Measurements from ENCODE around the gene FAM13C.
"Not testable (repeated sequence)": the region's sequence is repeated elsewhere in the genome, so short reads cannot be mapped to it uniquely, and the experiment has no call there.

The FAM13C gene

GRCh38 chr10:59362144-59362958 lies at the start of gene FAM13C:
TSS of gene FAM13C (minus strand) at chr10:59362549. CDS start at chr10:59362460, 89 bp downstream.
- DNase-seq = peak; percentile 75
- no peak within 1 kb of the TSS for H3K27ac Mint-ChIP-seq
- TF ChIP-seq, protein P1, sequence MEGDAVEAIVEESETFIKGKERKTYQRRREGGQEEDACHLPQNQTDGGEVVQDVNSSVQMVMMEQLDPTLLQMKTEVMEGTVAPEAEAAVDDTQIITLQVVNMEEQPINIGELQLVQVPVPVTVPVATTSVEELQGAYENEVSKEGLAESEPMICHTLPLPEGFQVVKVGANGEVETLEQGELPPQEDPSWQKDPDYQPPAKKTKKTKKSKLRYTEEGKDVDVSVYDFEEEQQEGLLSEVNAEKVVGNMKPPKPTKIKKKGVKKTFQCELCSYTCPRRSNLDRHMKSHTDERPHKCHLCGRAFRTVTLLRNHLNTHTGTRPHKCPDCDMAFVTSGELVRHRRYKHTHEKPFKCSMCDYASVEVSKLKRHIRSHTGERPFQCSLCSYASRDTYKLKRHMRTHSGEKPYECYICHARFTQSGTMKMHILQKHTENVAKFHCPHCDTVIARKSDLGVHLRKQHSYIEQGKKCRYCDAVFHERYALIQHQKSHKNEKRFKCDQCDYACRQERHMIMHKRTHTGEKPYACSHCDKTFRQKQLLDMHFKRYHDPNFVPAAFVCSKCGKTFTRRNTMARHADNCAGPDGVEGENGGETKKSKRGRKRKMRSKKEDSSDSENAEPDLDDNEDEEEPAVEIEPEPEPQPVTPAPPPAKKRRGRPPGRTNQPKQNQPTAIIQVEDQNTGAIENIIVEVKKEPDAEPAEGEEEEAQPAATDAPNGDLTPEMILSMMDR (IDR thresholded peaks at IDR 0.05) = no peak
- H3K36me3 Mint-ChIP-seq (ENCODE audit: low read depth) = no peaks in the 10 kb centered on the region
- no peaks in the 10 kb centered on the region for H3K9me3 Mint-ChIP-seq
- H3K4me3 Mint-ChIP-seq = peak within 1 kb of the TSS; percentile 81
- H3K27me3 Mint-ChIP-seq (ENCODE audit: low read depth, poor library complexity) = peaks cover 52% of the 10 kb centered on the region
- H3K4me1 Mint-ChIP-seq = peaks cover 13% of the 10 kb centered on the region

GRCh38 chr10:59405235-59405634 lies 42.9 kb upstream of the FAM13C start:
- Mint-ChIP-seq H3K27ac (no peak overlapping the region), H3K27me3 (ENCODE audit: low read depth, poor library complexity) (no peaks in the 10 kb centered on the region), H3K36me3 (ENCODE audit: low read depth) (no peaks in the 10 kb centered on the region), H3K9me3 (peaks cover 25% of the 10 kb centered on the region), H3K4me1 (no peaks in the 10 kb centered on the region), H3K4me3 (no peak overlapping the region)
- no peak for DNase-seq
- TF ChIP-seq, protein P1 (IDR thresholded peaks at IDR 0.05) = no peak

- H3K36me3 Mint-ChIP-seq (ENCODE audit: low read depth) = no peaks in the 10 kb centered on the region
- TF ChIP-seq, protein P1 (IDR thresholded peaks at IDR 0.05) = no peak
- H3K4me1 Mint-ChIP-seq = no peaks in the 10 kb centered on the region
- H3K4me3 Mint-ChIP-seq = no peak overlapping the region
- no peaks in the 10 kb centered on the region for H3K27me3 Mint-ChIP-seq (ENCODE audit: low read depth, poor library complexity)
- H3K27ac Mint-ChIP-seq = no peak overlapping the region
- peaks cover 19% of the 10 kb centered on the region for H3K9me3 Mint-ChIP-seq
- DNase-seq = no peak
Measured at GRCh38 chr10:59400214-59400613, 37.9 kb upstream of the FAM13C start.

DNA sequence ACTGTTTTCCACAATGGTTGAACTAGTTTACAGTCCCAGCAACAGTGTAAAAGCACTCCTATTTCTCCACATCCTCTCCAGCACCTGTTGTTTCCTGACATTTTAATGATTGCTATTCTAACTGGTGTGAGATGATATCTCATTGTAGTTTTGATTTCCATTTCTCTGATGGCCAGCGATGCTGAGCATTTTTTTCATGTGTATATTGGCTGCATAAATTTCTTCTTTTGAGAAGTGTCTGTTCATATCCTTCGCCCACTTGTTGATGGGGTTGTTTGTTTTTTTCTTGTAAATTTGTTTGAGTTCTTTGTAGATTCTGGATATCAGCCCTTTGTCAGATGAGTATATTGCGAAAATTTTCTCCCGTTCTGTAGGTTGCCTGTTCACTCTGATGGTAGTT lies 37.0 kb upstream of the FAM13C start:
- not testable (repeated sequence) for H3K27me3 Mint-ChIP-seq (ENCODE audit: low read depth, poor library complexity); H3K4me1 Mint-ChIP-seq
- peaks cover 15% of the 10 kb centered on the region for H3K9me3 Mint-ChIP-seq

GRCh38 chr10:59397961-59398360 lies 35.6 kb upstream of the FAM13C start:
- DNase-seq = no peak
- TF ChIP-seq, protein P1 (IDR thresholded peaks at IDR 0.05) = no peak

More for the DNA sequence above, 37.0 kb upstream of the FAM13C start:
- not testable (repeated sequence) for H3K27ac Mint-ChIP-seq; H3K36me3 Mint-ChIP-seq (ENCODE audit: low read depth); DNase-seq; H3K4me3 Mint-ChIP-seq

DNA sequence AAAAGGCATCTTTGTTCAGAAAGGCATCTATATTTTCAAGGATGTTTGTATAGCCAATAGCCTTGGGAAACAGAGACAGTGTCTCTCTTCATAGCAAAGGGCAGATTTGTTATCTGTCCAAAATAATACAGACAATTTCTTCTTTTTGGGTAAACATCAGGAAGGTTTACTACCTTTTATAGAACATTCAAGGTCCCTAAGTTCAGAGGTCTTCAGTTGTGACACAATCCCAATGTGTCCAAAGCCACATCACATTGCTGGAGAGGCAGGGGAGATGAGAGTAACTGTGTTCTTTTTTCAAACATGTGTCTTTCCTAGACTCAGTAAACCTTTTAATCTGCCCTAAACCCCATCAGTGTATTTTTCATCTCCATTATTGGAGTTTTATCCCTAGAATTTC lies 33.6 kb upstream of the FAM13C start:
- H3K27me3 Mint-ChIP-seq (ENCODE audit: low read depth, poor library complexity) = no peaks in the 10 kb centered on the region
- TF ChIP-seq, protein P1 (IDR thresholded peaks at IDR 0.05) = no peak
- H3K4me1 Mint-ChIP-seq = no peaks in the 10 kb centered on the region
- H3K27ac Mint-ChIP-seq = no peak overlapping the region
- no peaks in the 10 kb centered on the region for H3K36me3 Mint-ChIP-seq (ENCODE audit: low read depth)
- H3K9me3 Mint-ChIP-seq = peaks cover 14% of the 10 kb centered on the region
- H3K4me3 Mint-ChIP-seq = no peak overlapping the region
- DNase-seq = no peak

More at GRCh38 chr10:59397961-59398360, 35.6 kb upstream of the FAM13C start:
- no peaks in the 10 kb centered on the region for H3K27me3 Mint-ChIP-seq (ENCODE audit: low read depth, poor library complexity)
- peaks cover 15% of the 10 kb centered on the region for H3K9me3 Mint-ChIP-seq
- H3K27ac Mint-ChIP-seq = no peak overlapping the region
- no peaks in the 10 kb centered on the region for H3K36me3 Mint-ChIP-seq (ENCODE audit: low read depth)
- H3K4me3 Mint-ChIP-seq = no peak overlapping the region
- H3K4me1 Mint-ChIP-seq = no peaks in the 10 kb centered on the region

Measured in nephron progenitor cell (in vitro differentiated cells).